ENCODE results near the gene KIF1B.

DNA sequence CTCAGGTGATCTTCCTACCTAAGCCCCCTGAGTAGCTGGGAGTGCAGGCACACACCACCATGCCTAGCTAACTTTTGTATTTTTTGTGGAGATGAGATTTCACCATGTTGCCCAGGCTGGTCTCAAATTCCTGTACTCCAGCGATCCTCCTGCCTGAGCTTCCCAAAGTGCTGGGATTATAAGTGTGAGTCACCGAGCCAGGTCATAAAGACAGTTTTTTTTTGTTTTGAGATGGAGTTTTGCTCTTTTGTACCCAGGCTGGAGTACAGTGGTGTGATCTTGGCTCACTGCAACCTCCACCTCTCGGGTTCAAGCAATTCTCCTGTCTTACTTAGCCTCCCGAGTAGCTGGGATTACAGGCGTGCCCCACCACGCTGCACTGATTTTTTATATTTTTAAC is 42.1 kb downstream of the KIF1B start:
- TF ChIP-seq, protein P1, sequence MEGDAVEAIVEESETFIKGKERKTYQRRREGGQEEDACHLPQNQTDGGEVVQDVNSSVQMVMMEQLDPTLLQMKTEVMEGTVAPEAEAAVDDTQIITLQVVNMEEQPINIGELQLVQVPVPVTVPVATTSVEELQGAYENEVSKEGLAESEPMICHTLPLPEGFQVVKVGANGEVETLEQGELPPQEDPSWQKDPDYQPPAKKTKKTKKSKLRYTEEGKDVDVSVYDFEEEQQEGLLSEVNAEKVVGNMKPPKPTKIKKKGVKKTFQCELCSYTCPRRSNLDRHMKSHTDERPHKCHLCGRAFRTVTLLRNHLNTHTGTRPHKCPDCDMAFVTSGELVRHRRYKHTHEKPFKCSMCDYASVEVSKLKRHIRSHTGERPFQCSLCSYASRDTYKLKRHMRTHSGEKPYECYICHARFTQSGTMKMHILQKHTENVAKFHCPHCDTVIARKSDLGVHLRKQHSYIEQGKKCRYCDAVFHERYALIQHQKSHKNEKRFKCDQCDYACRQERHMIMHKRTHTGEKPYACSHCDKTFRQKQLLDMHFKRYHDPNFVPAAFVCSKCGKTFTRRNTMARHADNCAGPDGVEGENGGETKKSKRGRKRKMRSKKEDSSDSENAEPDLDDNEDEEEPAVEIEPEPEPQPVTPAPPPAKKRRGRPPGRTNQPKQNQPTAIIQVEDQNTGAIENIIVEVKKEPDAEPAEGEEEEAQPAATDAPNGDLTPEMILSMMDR (IDR thresholded peaks at IDR 0.05) = no peak
- no peak for TF ChIP-seq POLR2A (IDR thresholded peaks at IDR 0.05)
